ENCODE results near the gene ATRAID.

The ATRAID gene

DNA sequence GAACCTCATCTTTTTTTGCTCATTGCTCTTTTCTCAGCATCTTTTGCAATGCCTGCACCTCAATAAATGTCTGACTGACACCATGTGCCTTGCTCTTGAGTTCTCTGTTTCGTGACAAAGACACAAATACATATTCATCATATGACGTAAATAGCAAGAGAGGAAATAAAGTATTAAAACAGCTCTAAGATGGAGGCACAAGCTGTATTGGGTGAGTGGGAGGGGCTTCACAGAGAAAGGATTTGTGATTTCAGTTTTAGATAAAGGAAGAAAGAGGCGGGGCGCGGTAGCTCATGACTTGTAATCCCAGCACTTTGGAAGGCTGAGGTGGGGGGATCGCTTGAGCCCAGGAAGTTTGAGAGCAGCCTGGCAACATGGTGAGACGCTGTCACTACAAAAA is 8.2 kb downstream of the ATRAID start:
- no peak for DNase-seq

DNA sequence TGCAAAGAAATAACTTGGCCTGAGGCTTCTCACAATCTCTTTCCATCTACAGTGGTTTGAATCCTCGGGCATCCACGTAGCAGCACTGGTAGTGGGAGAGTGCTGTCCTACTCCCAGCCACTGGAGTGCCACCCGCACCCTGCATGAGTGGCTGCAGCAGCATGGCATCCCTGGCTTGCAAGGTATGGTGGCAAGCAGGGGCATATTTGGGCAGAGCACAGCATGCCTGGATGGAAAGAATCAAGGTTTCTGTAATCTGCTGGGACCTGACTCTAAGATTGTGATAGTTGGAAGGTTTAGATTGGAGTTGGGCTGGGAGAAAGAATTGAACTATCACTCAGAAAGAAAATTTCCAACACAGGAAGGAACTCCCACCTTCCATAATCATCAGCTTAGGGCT is 9.3 kb downstream of the ATRAID start:
- no peak for DNase-seq

DNA sequence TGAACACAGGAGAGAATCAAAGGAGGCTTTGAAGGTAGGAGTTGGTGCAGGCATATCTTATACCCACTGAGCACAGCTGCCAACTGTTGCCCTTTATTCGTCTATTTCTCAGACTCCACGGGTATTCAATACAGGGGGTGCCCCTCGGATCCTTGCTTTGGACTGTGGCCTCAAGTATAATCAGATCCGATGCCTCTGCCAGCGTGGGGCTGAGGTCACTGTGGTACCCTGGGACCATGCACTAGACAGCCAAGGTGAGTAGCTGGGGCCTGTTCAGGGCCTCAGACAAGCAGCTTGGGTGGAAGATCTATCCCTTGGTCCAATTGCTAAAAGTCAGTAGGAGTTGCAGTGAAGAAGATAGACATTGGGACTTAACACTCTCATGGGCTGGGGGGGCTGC is 10.6 kb downstream of the ATRAID start:
- no peak for DNase-seq

DNA sequence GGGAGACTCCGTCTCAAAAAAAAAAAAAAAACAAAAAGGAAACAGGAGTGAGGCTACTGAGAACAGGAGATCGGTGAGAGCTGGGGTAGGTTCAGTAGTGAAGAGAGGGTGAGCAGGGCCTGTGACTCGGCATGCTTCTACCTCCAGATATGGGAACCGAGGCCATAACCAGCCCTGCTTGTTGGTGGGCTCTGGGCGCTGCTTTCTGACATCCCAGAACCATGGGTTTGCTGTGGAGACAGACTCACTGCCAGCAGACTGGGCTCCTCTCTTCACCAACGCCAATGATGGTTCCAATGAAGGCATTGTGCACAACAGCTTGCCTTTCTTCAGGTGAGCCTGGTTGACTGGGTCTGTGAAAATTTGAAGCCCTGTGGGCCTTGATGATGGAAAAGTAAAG is 11.6 kb downstream of the ATRAID start:
- no peak for DNase-seq

DNA sequence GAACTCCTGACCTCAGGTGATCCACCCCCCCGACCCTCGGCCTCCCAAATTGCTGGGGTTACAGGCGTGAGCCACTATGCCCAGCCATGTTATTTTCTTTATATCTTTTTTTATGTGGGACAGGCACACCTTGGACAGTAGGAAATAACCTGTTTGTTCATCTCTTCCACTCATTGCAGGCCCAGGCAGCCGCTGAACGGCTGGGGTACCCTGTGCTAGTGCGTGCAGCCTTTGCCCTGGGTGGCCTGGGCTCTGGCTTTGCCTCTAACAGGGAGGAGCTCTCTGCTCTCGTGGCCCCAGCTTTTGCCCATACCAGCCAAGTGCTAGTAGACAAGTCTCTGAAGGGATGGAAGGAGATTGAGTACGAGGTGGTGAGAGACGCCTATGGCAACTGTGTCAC is 13.7 kb downstream of the ATRAID start:
- DNase-seq: no peak

DNA sequence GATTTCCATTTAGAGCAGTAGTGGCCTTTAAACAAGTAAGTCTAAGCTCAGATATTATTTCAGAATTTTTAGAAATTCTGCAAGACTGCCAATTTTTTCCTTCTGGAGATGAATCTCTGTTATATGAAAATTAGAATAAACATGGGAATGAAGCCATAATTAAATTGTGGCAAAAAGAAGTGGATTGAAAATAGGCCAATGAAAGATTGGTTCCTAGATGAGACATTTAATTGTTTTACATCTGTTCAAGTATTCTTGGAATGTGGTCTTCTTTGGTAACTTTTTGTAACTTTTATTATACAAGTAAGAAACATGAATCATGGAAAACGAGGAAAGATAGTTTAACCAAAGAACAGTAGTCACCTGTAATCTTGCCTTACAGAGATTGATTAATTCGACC is 15.7 kb downstream of the ATRAID start:
- no peak for DNase-seq

DNA sequence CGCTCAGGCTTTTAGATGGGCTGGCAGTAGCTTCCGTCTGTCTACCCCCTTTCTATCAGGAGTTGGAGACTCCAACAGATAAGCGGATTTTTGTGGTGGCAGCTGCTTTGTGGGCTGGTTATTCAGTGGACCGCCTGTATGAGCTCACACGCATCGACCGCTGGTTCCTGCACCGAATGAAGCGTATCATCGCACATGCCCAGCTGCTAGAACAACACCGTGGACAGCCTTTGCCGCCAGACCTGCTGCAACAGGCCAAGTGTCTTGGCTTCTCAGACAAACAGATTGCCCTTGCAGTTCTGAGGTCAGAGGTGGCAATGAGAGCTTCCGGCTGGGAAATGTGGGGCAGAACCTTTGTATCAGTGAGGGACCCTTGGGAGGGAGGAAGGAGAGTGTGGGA is 20.1 kb downstream of the ATRAID start:
- DNase-seq: no peak

DNA sequence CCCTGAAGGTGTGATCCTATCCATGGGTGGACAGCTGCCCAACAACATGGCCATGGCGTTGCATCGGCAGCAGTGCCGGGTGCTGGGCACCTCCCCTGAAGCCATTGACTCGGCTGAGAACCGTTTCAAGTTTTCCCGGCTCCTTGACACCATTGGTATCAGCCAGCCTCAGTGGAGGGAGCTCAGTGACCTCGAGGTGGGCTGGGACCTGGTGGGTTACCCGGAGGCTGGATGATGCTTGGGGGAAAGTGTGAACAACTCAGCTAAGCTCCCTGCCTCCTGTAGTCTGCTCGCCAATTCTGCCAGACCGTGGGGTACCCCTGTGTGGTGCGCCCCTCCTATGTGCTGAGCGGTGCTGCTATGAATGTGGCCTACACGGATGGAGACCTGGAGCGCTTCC is 21.5 kb downstream of the ATRAID start:
- DNase-seq: no peak

DNA sequence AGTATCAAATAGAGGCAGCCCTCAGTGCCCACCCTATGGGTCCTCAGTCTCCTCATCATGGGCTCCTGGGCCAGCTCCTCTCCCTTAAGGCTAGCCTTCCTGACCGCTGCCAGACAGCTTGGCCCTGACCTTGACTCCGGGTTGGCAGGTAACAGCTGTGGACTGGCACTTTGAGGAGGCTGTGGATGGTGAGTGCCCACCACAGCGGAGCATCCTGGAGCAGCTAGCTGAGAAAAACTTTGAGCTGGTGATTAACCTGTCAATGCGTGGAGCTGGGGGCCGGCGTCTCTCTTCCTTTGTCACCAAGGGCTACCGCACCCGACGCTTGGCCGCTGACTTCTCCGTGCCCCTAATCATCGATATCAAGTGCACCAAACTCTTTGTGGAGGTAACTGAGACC is 24.3 kb downstream of the ATRAID start:
- DNase-seq: no peak

DNA sequence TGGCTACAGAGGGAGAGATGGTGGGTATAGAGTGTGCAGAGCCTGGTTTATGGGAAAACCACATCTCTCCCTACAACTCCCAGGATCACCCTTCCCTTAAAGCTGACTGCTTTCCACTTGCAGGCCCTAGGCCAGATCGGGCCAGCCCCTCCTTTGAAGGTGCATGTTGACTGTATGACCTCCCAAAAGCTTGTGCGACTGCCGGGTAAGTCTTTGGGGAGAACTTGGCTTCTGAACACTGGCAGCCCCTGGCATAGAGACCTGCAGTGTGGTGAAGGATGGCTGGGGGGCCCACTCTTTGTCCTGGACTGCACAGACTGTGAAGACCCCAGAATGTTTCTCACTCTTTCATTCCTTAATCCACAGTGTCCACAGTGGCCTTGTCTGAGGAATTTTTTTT is 24.8 kb downstream of the ATRAID start:
- DNase-seq: no peak

DNA sequence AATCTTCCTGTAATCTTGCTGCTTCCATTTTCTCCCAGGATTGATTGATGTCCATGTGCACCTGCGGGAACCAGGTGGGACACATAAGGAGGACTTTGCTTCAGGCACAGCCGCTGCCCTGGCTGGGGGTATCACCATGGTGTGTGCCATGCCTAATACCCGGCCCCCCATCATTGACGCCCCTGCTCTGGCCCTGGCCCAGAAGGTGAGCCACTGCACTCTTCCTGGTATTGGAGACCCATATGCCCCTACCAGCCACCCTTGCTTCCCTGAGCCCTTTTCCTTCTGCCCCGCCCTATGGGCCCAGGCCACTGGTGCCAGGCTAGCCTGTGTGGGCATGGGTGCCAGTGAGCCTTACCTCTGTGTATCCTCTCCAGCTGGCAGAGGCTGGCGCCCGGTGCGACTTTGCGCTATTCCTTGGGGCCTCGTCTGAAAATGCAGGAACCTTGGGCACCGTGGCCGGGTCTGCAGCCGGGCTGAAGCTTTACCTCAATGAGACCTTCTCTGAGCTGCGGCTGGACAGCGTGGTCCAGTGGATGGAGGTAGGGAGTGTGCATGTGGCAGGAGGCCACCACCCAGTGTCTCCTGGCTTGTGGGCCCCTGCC is 25.6 kb downstream of the ATRAID start:
- no peak for DNase-seq

DNA sequence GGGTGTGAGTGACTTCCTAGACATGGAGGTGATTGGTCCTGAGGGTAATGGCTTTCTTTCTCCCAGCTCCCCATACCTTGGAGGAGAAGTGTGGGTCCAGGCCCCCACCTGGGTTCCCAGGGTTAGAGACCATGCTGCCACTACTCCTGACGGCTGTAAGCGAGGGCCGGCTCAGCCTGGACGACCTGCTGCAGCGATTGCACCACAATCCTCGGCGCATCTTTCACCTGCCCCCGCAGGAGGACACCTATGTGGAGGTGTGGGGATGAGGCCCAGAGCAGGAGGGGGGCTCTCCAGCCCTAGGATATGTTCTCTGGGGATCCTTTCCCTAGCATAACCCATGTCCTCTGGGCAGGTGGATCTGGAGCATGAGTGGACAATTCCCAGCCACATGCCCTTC is 27.1 kb downstream of the ATRAID start:
- no peak for DNase-seq

DNA sequence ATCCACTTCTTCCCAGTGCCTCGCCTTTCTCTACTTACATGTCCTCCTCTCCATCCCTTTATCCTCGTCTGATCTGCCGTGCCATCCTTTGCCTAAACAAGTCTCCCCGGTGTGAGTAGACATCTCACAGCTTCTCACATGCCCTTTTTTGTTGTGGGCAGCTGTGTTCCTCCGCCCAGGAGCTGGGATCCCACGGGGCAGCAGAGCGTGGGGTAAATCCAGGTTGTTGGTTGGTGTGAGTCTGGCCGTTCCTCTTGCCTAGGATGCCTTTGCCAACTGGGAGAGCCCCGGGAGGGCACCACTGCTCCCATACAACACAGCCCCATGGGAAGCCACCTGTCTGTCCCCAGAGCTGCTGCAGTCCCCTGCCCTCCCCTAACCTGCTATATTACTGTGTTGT is 28.6 kb downstream of the ATRAID start:
- no peak for DNase-seq

DNA sequence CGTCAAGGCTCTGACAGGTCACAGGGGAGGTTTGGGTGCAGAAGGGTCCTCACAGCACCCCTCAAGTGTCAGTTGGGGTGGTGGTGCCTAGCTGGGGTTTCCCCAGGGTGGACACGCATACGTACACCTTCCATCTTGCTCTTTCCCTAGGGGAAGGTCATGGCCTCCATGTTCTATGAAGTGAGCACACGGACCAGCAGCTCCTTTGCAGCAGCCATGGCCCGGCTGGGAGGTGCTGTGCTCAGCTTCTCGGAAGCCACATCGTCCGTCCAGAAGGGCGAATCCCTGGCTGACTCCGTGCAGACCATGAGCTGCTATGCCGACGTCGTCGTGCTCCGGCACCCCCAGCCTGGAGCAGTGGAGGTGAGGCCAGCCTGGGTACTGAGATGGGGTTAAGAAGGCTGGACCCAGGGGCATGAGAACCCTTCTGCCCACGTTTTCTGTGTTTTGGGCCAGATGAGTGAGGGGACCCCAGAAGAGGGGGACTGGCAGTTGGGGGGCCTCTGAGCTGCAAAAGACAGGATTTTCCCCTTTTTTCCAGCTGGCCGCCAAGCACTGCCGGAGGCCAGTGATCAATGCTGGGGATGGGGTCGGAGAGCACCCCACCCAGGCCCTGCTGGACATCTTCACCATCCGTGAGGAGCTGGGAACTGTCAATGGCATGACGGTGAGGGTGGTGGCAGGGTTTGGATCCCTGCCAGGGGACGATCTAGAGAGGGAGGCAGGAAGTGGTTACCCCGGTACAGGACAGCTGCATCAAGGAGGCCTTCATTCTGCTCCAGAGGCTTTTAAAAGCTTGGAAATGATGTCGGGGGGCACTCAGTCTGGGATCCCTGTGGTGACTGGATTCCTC is 30.1 kb downstream of the ATRAID start:
- no peak for DNase-seq

DNA sequence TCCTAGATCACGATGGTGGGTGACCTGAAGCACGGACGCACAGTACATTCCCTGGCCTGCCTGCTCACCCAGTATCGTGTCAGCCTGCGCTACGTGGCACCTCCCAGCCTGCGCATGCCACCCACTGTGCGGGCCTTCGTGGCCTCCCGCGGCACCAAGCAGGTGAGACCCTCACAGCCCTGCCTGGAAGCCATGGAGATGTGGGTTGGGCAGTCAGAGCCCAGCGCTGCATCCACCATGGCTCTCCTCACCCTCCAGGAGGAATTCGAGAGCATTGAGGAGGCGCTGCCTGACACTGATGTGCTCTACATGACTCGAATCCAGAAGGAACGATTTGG is 30.7 kb downstream of the ATRAID start:
- no peak for DNase-seq

DNA sequence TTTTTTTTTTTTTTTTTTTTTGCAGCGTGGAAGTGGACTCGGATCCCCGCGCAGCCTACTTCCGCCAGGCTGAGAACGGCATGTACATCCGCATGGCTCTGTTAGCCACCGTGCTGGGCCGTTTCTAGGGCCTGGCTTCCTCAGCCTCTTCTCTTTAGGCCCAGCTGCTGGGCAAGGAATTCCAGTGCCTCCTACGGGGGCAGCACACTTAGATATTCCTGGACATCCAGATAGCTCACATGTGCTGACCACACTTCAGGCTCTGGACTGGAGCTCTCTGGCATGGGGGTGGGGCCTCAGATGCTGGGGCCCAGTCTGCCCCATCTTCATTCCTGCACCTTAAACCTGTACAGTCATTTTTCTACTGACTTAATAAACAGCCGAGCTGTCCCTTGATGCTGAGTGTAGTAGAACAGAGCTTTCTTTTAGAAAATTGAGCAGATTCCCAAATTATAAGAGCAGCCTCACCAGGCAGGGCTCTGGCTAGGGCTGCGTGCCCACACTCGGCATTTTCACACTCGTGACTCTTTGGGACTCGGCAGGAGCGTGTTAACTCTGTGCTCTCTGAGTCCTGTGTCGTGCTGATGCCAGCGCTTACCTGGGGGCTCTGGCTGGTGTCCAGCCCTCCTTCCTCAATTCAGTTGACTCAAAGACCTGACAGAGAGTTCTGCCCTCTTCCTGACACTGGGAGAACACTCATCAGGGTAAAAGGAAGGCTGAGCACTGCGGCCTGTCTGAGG is 31.7 kb downstream of the ATRAID start:
- DNase-seq: no peak

DNA sequence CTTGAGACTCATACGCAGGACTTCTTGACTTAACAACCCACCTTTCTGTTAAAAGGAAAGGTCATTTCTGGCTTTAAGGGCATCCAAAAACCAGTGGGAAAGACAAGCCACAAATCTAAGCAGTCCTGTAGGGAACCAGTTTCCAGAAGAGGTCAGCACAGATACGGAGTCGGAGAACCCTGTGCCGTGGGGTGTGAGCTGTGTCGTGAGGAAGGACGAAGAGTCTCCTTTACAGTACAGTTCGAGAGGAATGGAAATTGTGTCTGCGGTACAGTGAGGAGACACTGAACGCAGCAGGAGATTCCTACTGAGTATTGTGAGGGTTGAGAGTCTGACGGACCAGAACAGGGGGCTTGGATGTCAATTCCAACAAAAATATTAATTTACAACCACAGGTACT is 33.3 kb downstream of the ATRAID start:
- DNase-seq: no peak

DNA sequence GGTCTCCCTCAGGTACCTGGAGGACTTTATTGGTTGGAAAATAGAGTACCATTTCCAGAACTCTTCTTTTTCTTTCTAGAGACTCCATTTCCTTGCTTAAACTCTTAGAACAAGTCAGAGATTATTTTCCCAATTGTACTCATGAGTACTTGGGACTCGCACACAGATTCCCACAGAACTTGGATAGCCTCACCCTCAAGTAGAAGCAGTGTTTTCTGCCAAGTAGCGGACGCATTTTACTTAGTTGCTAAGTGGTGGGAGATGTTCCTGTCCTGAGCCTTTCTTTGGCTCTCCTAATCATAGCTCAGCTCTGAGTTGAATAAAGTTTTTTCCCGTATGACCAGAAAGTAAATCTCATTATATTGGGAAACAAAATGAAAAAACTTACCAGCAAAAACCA is 33.8 kb downstream of the ATRAID start:
- no peak for DNase-seq

DNA sequence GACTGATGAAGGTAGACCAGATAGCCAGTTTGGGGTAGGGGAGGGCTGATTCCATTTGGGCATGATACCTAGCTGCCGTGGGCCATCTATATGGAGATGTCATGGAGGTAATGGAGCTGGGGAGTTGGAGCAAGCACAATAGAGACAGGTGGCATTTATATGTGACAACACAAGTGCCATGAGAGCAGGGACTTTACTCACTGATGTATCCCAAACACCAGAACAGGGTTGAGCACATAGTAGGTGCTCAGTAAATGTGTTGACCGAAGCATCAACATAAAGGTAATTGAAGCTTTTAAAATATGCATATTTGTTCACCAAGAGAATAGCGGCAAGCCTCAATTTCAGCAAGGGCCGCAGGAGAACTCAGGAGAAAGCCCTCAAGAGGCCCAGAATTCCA is 36.1 kb downstream of the ATRAID start:
- DNase-seq: no peak

DNA sequence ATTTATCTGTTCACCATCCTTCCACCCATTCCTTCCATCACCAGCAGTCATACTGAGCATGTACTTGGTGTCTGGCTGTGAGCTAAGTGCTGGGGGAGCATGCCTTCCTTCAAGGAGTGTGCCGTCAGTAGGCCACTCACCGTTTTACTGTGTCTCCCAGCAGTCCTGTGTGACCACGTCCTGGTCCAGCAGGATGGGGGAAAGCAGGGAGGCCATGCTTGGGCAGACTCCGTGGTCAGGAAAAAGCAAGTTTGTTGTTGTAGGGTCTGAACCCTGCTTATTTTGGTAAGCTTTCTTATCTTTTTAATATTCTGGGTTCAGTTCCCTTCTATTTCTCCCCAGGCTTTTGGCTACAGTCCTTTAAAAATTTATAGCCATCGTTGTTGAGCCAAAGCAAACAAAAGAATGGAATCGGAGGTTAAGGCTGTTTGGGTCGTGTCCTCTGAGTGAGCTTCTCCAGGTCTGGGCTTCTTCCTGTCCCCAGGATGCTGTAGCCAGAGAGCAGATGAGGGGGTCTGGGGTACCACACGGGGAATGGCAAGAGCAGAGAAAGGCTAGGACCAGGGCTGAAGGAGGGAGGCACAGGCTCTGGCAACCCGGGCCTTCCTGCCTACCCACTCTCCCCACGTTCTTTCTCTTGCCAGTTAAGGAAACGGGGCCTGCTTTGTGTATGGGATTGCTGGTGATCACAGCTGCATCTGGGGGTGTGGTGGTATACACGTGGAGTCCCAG is 37.5 kb downstream of the ATRAID start:
- DNase-seq: no peak

DNA sequence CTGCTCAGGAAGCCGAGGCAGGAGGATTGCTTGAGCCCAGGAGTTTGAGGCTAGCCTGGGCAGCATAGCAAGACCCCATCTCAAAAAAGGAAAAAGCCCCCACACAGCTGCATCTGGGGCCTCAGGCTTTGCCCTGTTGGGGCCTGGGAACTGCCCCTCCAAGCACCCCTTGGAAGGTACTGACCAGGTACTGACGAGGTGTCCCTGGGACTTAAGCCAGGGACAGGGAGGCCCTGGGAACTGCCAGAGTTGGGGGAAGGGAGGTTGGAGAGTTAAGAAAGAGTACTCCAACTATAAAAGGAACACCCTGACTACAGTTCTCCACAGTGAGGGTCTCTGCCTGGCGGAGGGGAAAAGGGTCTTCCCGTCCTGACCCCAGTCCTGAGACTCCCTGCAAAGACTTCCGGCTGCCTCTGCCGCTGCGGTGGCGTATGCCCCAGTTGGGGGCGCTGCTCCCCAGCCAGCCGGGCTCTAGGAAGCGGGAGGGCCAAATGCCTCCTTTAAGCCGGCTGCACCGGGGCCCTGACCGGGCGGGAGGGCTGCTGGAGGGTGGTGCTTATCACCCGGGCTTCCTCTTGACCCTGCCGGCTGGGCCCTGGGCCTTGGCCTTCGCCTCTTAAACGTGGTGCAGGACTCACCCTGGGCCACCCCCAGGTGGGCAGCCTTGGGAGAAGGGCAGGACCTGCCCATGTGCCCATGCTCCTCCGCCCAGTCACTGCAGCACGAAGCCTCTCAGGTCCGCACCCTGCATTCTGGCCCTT is 38.2 kb downstream of the ATRAID start:
- peak; percentile 86 for DNase-seq

DNA sequence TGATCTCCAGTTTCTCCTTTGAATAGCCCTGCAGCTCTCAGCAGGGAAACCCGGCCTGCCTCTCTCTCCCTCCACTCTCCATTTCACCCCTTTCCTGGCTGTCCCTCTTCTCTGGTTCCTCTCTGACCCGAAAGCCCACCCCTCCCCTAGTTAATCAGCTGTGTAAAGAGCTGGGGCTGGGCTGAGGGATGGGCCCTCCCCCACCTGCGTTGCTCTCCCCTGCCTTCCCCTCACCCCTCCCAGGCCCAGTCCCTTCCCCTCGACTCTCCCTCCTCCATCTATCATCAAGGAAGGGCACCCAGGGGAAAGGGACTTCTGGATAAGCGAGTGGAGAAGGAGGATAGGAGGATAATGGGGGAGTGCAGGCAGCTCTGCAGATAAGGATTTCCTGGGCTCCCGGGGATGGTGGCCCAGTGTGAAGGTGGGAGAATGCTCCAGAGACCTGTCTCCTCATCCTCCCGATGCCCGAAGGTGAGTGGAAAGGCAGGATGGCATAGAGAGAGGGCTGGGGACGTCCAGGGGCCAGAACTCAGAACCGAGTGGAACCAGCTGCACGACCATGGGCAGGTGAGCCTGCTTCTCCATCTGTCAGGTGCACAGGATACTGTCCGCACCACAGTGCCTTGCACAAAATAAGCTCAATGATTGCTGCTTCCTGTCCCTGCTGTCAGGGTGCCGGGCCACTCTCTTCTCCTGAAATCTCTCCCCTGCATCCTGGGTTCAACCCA is 39.0 kb downstream of the ATRAID start:
- DNase-seq: no peak

Data from activated CD8-positive, alpha-beta memory T cell treated with anti-CD3 and anti-CD28 coated beads, Interleukin-2, amount 50 U/mL, for 48 hours (primary cell).